Choroid plexus epithelial cell (primary cell): ENCODE measurements around the gene TNFRSF4.

Experiments used
- DNase-seq: peaks from one replicate; pipeline ENCODE4 v3.0.0-alpha.2; 2010; ENCODE audit warnings: low read depth
- H3K4me3 ChIP-seq: 2 replicates; pipeline ENCODE4 v1.5.1; 2011; ENCODE audit warnings: low read depth, mild to moderate bottlenecking, control low read depth, low read length, moderate library complexity
- TF ChIP-seq, protein P1 (sequence below): conservative IDR thresholded peaks from 2 replicates; pipeline ENCODE4 v1.5.1; 2011; ENCODE audit warnings: low read depth, mild to moderate bottlenecking, control low read depth, inconsistent platforms, low read length, moderate library complexity

The TNFRSF4 gene

DNA sequence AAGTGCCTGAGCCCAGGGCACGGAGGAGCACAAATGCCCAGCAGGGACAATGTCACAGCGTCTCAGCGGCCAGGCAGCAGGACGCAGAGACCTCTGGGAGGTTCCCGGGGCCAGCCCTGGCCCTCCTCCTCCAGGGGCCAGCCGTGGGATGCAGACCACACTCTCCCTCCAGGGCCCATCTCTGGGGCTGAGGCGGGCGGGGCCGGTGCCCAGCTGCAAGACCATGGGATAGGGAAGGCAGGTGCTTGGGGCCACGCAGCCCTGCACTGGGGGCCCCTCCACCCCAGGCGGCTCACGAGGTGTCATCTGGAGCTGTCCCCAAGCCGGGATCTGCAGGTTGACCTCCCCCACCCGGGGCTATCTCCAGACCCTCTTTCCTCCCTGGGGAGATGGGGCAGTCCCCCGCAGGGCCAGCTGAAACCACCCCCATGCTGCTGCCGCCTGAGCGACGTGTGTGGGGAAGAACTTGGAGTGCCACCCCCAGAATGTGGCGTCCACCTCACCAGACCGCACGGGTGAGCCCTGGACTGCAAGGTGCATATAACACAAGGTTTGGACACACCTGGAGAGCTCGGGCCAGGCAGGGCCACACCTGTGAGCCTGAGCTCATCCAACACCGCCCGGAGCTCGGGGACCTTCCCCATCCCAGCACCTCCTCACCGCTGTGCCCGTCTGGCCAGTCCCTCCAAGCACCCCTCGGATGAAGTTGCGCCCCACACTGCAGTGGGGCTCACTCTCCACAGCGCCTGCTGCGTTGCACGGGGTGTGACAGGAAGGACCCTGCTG lies 44.3 kb downstream of the TNFRSF4 start:
- H3K4me3 ChIP-seq, result no peak overlapping the region
- TF ChIP-seq, protein P1, sequence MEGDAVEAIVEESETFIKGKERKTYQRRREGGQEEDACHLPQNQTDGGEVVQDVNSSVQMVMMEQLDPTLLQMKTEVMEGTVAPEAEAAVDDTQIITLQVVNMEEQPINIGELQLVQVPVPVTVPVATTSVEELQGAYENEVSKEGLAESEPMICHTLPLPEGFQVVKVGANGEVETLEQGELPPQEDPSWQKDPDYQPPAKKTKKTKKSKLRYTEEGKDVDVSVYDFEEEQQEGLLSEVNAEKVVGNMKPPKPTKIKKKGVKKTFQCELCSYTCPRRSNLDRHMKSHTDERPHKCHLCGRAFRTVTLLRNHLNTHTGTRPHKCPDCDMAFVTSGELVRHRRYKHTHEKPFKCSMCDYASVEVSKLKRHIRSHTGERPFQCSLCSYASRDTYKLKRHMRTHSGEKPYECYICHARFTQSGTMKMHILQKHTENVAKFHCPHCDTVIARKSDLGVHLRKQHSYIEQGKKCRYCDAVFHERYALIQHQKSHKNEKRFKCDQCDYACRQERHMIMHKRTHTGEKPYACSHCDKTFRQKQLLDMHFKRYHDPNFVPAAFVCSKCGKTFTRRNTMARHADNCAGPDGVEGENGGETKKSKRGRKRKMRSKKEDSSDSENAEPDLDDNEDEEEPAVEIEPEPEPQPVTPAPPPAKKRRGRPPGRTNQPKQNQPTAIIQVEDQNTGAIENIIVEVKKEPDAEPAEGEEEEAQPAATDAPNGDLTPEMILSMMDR, result no peak
- no peak for DNase-seq

GRCh38 chr1:1168451-1169411 lies 45.2 kb downstream of the TNFRSF4 start:
- TF ChIP-seq, protein P1, result no peak
- H3K4me3 ChIP-seq, result no peak overlapping the region
- DNase-seq, result no peak

GRCh38 chr1:1167841-1168450 lies 46.0 kb downstream of the TNFRSF4 start:
- DNase-seq, result no peak
- H3K4me3 ChIP-seq, result no peak overlapping the region
- TF ChIP-seq, protein P1, result no peak

DNA sequence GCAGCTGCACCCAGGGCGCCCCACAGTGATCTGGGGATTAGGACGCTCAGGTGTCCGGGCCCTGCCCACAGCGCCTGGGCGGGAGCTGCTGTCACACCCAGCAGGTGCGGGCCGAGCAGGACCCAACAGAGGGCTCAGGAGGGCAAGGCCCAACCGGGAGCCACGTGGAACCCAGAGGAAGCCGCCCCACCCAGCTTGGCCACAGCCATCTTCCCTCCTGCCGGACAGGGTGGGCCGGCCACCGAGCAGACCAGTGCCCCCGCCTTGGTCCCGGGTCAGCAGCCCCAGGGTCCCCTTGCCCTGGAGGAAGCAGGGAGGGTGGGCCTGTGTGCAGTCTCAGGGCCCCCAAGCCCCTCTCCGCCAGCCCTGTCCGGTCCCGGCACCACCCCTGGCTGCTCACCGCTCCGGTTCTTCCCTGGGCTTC lies 46.5 kb downstream of the TNFRSF4 start:
- H3K4me3 ChIP-seq, result no peak overlapping the region
- TF ChIP-seq, protein P1, result no peak
- no peak for DNase-seq

GRCh38 chr1:1166642-1167397 lies 47.1 kb downstream of the TNFRSF4 start:
- H3K4me3 ChIP-seq, result no peak overlapping the region
- TF ChIP-seq, protein P1, result no peak

DNA sequence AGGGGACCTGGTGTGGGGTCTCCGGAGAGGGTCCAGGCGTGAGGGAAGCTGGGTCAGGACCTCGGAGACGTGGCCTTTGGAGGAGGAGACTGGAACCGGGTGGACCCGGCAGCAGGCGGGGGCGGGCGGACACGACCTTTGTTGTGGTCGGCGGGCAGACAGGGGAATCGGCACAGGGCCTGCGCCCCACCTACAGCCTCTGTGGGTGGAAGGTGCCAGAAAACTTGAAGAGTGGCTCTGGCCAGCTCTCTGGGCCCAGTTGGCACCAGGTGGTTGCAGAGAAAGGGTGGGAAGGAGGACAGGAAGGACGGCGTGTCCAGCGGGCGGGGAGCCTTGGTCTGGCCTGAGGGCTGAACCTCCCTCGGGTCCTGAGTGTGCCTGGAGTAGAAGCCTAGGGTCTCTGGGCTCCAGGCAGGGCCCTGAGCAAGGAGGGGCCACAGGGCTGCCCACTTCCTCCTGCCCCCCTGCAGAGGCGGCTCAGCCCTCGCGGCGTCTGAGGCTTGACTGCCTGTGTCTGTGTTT lies 48.0 kb downstream of the TNFRSF4 start:
- DNase-seq, result no peak
- no peak overlapping the region for H3K4me3 ChIP-seq
- TF ChIP-seq, protein P1, result no peak

More at GRCh38 chr1:1166642-1167397, 47.1 kb downstream of the TNFRSF4 start:
- DNase-seq, result no peak
